ENCODE results near the gene STING1.
A peak's percentile ranks its signal among the peaks of the same experiment; 100 is the strongest.
"Not testable (repeated sequence)": the region's sequence is repeated elsewhere in the genome, so short reads cannot be mapped to it uniquely, and the experiment has no call there.

STING1 gene

DNA sequence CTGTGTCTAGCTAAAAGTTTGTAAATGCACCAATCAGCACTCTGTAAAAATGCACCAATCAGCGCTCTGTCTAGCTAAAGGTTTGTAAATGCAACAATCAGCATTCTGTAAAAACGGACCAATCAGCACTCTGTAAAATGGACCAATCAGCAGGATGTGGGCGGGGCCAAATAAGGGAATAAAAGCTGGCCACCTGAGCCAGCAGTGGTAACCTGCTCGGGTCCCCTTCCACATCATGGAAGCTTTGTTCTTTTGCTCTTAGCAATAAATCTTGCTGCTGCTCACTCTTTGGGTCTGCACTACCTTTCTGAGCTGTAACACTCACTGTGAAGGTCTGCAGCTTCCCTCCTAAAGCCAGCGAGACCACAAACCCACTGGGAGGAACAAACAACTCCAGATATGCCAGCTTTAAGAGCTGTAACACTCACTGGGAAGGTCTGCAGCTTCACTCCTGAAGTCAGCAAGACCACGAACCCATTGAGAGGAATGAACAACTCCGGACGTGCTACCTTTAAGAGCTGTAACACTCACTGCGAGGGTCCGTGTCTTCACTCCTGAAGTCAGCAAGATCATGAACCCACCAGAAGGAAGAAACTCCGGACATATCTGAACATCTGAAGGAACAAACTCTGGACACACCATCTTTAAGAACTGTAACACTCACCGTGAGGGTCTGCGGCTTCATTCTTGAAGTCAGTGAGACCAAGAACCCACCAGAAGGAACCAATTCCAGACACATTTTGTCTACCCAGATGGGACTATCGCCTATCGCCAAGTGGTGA, 20.7 kb upstream of the STING1 start:
- DNase-seq (ENCODE audit: low spot score) = not testable (repeated sequence)

DNA sequence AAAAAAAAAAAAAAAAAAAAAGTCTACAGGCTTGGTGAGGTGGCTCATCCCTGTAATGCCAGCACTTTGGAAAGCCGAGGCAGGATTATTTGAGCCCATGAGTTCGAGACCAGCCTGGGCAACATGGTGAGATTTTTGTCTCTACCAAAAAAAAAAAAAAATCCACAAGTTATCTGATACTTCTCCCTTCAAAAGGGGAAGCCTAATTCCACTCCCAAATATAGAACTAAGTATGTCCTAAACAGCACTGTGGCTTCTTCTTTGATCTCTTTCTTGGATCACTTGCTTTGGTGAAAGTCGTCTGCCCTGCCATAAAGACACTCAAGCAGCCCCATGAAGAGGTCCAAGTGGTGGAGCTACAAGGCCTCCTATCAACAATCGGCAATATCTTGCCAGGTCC, 18.8 kb upstream of the STING1 start:
- no peak for DNase-seq (ENCODE audit: low spot score)

DNA sequence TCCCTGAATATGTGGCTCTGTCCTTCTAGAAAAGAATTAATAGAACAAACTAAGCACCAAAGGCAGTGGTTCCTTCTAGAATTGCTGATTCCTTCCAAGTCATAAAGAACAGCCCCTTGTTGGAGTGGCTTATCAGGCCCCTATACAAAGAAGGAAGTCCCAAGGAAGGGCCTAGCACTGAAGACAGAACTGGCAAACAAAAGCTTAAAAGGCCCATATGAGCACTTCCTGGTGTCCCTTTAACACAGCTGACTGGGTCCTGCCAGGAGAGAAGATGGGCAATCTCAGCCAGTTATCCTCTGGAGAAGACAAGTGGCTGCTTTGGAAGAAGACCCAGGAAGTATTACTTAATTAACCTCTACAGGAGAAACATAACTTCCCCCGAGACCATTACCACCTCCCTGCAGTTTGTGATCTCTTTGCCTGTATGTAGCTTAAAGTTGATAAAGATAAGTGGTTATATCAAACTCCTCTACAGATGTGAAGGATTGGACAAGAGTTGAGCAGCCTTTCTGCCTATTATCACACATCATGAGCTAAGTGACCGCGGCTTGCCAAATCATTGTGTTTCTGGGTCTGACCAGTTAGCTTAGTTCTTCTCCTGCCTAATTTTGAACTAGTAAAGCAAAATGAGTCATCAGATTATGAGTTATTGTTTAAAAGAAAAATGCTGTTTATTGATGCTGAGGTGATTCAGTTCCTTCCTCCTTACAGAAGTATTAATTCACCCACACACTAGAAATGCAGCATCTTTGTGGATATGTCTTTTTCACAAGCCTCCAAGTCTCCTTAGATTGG, 13.3 kb upstream of the STING1 start:
- no peak for DNase-seq (ENCODE audit: low spot score)

DNA sequence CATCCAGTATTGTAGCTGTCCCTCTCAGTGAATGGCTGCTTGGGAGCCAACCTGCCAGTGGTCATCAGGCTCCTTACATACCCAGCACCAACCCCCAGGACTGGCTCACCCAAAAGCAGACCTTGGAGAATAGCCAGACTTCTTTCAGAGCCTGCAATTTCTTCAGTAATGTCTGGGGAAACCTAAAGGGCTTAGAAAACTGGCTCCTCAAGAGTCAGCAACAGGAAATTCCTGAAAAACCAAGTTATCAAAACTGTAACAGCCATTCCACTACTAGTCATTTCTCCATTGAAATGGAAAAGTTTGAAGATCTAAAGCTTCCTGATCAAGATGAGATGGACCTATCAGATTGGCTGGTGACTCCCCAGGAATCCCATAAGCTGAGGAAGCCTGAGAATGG, 12.3 kb upstream of the STING1 start:
- no peak for DNase-seq (ENCODE audit: low spot score)

DNA sequence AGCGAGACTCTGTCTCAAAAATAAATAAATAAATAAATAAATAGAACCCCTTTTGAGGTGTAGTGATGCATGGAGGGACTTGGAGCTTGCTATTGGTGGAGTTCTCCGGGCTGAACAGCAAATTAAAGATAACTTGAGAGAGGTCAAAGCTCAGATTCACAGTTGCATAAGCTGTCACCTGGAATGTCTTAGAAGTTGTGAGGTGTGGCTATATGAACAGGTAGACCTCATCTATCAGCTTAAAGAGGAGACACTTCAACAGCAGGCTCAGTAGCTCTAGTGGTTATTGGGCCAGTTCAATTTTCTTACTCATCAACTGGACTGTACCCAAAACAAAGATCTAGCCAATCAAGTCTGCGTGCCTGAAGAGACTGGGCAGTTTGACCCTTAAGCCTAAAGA, 11.7 kb upstream of the STING1 start:
- no peak for DNase-seq (ENCODE audit: low spot score)

DNA sequence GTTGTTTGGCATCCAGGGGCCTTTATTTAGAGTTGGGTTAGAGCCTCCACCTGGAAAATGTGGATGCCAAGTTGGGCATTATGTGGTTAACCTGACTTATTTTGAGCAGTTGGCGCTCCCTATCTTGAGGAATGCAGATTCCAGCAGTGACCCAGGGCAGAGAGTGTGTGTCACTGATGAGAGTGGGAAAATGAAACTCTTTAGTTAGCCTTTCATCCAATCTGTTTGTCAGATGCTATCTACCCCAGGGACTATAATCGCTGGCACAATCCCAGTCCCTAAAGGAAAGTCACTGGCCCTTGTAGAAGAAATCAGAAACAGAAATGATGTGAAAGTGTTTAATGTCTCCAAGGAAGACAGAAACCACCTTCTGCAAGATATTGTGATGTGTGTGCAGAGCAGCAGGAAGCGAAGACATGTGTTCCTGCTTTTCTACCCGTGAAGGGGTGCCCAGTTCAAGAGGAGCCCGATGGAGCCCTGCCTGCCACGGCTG, 10.2 kb upstream of the STING1 start:
- peak; percentile 71 for DNase-seq (ENCODE audit: low spot score)

DNA sequence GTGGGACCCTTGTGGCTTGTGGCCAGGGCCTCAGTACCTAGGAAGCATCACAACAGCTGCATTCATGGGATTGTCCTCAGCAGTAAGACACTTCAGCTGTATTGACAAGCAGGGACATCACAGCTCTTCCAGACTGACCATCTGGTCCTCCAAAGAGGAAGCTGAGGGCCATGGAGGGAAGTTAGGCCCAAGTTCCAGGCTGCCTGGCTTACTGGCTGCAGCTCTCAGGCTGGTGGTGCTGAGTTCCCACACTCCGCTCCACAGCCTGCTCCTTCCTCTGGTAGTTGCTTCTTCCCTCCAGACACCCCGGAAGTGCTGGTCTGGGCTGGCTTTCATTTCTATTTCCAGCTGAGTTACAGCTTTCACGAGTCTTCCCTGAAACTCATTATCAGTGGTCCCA, 5.7 kb upstream of the STING1 start:
- no peak for DNase-seq (ENCODE audit: low spot score)

DNA sequence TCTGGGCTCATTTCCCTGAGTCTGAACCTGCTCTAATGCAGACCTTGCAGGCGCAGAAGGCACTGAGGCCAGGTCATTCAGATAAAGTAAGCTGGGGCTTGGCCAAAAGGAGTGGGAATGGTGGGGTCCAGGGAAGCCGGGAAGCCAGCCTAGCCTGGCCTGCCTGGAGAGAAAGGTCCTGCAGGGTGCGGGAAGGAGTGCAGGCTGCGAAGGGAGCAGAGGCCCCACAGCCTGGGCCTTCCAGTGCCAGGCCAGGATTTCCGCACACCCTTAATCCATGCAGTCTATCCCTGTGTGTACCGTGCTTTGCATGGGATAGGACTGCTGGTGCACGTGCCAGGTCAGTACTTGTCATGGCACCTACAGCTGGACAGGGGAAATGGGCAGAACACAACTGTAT, 3.6 kb upstream of the STING1 start:
- no peak for DNase-seq (ENCODE audit: low spot score)

DNA sequence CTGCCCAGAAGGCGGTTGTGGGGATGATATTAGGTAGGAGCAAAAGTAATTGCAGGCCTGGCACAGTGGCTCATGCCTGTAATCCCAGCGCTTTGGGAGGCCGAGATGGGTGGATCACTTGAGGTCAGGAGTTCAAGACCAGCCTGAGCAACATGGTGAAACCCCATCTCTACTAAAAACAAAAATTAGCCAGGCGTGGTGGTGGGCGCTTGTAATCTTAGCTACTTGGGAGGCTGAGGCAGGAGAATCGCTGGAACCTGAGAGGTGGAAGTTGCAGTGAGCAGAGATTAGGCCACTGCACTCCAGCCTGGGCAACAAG, 291 bp upstream of the STING1 start:
- not testable (repeated sequence) for DNase-seq (ENCODE audit: low spot score)

DNA sequence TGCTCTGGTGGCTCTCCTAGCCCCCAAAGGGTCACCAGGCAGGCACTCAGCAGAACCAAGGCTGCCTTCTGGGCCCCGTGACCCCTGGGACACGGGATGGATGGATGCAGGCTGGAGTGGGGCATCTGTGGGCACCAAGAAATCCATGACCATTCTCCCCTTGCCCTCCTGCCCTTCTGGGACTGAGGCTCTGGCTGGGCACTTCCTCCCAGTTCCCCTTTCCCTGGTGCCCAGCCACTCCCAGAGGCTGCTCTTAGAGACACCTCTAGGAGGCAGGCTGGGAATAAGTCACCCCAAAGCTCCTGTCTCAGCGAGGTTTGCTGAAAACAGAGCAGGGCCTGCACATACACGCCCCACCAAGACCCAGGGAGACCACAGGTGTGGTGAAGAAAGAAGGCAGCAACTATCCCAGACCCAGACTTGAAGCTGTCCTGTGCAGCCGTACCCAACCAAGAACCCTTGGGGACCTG, 943 bp downstream of the STING1 start:
- DNase-seq (ENCODE audit: low spot score) = peak; percentile 63

DNA sequence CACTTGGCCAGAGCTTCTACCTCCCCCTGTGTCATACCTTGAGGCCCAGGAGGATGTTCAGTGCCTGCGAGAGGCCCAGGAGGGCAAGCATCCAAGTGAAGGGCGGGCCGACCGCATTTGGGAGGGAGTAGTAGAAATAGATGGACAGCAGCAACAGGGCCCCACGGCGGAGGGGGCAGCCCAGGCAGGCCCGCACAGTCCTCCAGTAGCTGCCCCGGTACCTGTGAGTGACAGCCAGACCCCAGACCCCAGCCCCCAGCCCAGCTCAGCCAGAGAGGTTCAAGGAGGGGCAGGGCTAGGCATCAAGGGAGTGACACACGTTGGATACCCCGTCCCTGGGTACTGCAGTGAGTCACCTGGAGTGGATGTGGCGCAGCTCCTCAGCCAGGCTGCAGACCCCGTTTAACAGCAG, 1.4 kb downstream of the STING1 start:
- DNase-seq (ENCODE audit: low spot score) = no peak

DNA sequence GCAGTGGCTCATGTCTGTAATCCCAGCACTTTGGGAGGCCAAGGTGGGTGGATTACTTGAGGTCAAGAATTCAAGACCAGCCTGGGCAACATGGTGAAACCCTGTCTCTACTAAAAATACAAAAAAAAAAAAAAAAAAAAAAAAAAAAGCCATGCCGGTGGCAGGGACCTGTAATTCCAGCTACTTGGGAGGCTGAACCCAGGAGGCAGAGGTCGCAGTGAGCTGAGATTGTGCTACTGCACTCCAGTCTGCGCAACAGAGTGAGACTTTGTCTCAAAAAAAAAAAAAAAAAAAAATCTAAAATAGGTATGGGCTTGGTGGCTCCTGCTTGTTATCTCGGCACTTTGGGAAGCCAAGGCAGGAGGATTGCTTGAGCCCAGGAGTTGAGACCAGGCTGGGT, 2.8 kb downstream of the STING1 start:
- not testable (repeated sequence) for DNase-seq (ENCODE audit: low spot score)

DNA sequence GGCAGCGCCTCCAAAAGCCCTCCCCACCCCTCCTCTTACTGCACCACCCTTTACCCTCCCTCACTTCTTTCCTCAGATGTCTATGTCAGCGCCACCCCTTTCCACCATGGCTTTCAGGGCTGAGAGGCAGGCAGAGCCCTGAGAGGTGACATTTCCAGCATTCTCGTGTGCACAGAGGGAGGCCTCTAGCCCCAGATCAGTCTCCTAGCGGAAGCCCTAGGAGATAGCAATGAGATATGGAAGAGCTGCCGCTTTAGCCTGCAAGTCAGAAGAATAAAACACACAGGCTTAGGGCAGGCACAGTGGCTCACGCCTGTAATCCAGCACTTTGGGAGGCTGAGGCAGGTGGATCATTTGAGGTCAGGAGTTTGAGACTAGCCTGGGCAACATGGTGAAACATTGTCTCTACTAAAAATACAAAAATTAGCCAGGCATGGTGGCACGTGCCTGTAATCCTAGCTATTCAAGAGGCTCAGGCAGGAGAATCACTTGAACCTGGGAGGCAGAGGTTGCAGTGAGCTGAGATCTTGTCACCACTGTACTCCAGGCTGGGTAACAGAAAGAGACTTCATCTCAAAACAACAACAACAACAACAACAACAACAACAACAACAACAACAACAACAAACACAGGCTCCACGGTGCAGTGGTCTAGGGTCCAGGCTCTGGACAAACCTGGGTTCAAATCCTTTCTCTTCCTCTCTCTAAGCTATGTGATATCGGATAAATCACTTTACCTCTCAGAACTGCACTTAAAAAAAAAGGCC, 3.7 kb downstream of the STING1 start:
- DNase-seq (ENCODE audit: low spot score) = not testable (repeated sequence)

DNA sequence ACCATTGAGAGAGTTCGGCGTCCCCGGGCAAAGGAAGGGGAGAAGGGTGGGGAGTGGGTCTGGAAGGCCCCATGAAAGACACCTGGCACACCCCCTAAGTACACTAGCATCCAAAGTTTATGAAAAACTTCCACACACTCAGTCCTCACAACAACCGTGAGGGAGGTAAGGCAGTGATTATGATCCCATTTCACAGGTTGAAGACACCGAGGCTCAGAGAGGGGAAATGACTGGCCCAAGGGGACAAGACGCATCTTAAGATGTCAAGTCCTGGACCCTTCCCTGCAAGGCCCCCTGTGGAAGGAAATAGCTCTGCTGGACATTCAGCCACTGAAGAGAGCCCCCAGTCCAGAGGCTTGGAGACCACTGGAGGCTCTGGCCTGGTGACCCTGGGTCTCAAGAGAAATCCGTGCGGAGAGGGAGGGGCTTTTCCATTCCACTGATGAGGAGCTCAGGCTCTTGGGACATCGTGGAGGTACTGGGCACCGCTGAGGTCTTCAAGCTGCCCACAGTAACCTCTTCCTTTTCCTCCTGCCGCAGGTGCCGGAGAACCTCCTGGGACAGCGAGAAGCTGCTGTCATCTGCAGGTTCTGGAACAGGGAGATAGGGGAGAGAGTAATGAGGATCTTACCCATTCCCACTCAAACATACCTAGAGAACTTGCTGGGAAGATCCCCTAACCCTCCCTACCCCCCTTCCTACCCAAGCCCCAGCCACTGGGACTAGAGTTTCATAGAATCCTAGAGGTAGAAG, 6.5 kb downstream of the STING1 start:
- no peak for DNase-seq (ENCODE audit: low spot score)

DNA sequence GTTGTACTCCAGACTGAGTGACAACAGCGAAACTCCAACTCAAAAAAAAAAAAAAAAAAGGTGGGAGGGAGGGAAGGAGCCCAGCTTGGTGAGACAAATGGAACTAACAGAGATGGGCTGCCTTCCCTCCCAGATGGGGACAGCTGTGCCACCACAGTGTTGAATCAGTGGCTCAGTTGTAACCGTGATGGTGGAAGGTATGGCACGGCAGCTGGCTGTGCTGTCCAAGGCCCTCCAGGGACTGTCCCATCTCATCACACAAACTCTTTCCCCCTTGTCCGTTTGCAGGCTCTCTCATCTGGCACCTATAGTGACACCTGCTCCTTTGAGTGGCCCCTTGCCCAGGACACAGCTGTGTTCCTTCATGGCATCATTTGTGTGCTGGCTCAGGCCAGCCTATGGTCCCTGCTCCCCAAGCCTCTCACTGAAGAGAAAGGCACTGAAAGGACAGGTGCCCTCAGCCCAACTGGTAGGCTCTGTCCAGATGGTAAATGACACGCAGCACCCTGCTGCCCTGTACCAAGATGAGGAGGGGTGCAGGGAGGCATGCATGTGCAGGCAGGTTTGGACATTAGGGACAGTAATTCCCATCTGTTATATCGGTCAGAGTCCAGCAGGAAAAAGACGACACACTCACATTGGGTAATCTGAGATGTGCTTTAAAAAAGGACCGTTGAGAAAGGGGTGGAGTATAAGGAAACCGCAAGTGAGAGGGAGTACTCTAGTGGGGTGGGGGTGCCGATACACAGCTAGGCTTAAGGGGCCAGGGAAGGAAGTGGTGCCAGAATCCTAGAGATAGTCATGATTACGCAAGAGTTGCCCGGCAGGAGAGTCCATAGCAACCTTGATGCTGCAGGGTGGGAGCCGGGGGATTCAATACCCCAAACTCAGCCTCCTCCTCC, 7.4 kb downstream of the STING1 start:
- no peak for DNase-seq (ENCODE audit: low spot score)

DNA sequence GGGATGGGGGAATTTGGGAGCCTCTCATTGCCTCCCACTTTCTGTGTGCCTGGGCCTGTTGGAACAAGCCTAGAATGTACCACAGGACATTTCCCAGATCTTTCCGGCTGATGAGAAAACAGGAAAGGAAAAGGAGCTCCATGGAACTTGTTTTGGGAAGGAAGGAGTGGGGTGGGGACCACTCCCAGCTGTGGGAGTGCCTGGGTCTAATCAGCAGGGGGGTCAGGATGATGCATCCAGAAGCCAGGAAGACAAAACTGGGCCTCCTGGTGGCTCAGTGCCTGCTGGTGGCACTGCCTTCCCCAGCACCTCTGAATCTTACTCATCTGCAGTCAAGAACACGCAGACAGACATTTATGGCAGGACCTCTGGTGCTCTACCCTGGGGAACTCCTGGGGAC, 9.0 kb downstream of the STING1 start:
- peak; percentile 50 for DNase-seq (ENCODE audit: low spot score)

DNA sequence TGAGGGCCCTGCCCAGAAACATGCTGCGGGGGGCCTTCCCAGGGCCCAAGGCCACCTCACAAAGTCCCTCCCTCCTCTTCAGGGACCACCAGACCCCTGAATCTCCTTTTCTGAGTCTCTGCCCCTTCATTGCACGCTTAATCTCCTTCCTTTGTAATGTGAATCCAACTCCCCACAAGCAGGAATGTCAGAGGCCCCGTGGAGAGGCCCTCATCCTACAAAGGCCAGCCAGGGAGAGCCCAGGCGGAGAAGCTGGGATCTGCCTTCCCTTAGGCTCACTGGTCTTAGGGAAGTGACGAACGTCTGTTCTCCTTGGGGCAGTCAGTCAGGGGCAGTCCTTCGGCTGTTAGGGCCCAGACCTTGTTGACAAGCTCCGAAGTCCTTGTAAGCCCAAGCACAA, 9.5 kb downstream of the STING1 start:
- no peak for DNase-seq (ENCODE audit: low spot score)

DNA sequence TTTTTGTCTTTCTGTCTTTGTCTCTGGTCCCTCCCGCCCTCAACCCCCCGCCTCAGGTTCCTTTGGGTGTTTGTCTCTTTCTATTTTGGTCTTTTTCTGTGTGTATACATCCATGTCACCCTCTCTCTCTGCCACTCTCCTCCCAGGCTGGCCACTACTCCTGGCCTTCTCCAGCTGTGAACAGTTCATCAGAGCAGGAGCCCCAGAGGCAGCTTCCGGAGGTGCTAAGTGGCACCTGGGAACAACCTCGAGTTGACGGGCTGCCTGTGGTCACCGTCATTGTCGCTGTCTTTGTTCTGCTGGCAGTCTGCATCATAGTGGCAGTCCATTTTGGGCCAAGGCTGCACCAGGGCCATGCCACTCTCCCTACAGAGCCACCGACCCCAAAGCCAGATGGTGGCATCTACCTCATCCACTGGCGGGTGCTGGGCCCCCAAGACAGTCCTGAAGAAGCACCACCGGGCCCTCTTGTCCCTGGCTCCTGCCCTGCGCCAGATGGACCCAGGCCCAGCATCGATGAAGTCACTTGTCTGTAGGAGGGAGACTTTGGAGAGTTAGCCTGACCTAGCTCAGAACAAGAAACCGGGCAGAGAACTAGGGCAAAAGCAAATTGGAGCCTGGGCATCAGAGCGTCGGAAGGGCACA, 10.1 kb downstream of the STING1 start:
- no peak for DNase-seq (ENCODE audit: low spot score)

DNA sequence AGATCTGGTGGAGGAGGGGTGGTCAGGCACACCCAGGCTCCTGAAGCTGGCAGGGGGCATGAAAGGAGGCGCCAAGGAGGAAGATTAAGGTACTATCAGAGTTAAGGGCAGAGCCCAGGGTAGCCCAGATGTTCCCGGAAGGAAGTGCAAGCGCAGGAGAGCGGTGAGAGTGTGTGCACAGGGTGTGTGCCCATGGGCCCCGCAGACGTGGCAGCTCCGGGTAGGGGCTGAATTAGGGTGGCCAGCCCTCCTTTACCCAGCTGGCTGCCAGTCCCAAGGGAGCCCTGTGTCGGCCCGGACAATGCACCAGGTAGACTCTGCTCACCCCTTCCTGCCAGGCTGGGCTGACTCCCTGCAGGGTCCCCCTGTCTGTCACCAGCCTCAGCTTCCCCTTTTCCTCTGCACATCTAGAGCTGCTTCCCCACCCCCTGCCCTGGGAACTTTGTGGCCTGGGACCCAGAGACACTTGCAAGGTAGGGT, 11.7 kb downstream of the STING1 start, which contains the start of gene SMIM33:
Gene SMIM33 (plus strand): TSS at position 184 of the 480 bp plus-strand sequence. CDS start 118 bp downstream, at position 302.
- no peak for DNase-seq (ENCODE audit: low spot score)

DNA sequence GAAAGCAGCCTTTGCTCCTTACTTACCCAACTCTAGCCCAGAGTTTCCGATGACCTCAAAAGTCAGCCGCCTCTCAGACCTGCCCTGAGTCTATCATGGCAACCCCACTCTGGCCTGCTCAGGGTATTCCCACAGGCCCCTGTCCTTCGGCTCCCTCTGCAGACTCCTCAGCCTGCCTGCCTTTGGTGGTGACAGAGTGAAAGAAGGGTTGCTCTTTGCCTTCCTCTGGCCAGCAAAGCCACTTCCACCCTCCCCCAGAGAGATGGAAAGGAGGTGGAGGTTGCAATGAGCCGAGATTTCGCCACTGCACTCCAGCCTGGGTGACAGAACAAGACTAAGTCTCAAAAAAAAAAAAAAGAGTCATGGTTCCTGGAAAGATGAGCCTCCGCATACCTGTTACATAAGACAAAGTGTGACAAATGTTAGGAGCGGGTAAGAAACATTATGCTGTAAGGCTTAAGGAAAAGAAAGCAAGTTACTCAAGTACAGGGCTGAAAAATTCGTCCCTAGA, 14.1 kb downstream of the STING1 start:
- no peak for DNase-seq (ENCODE audit: low spot score)

Data from hepatic stellate cell (primary cell).